Pulmonary artery endothelial cell (primary cell): ENCODE results near the gene QSOX2. TPM values are rescaled to one million over a fixed set of nuclear protein-coding genes. Genes with fewer than 3 reads are reported as not detected.
A peak's percentile ranks its signal among the peaks of the same experiment; 100 is the strongest.

ENCODE experiments used
- DNase-seq: peaks from one replicate; pipeline ENCODE4 v3.0.0-alpha.2; 2011; ENCODE audit warnings: low read depth, low spot score
- total RNA-seq: library from RNA; depleted of rRNA; stranded (reverse); fragments of >200 nt; gene quantifications from 2 replicates; pipeline ENCODE4 v1.2.3, GENCODE V29; 2014

The QSOX2 gene
- 12.4 and 15.4 TPM in 2 replicates for total RNA-seq

GRCh38 chr9:136245219-136246150 lies at the start of gene QSOX2:
Gene QSOX2 (minus strand): TSS chr9:136245812. CDS start chr9:136245803, 9 bp downstream.
- DNase-seq = peak; percentile 24

- no peak for DNase-seq
Observed at GRCh38 chr9:136295055-136295454, 49.4 kb upstream of the QSOX2 start.

- DNase-seq = no peak
Observed at GRCh38 chr9:136294437-136294836, 48.8 kb upstream of the QSOX2 start.

- DNase-seq = no peak
Observed at GRCh38 chr9:136293476-136294077, 48.0 kb upstream of the QSOX2 start.

- DNase-seq = no peak
Observed at GRCh38 chr9:136292591-136293448, 47.2 kb upstream of the QSOX2 start.

GRCh38 chr9:136292026-136292538 lies 46.5 kb upstream of the QSOX2 start:
- DNase-seq = no peak

GRCh38 chr9:136291306-136292025 lies 45.9 kb upstream of the QSOX2 start:
- no peak for DNase-seq

GRCh38 chr9:136290508-136291000 lies 44.9 kb upstream of the QSOX2 start:
- no peak for DNase-seq

GRCh38 chr9:136289651-136290507 lies 44.3 kb upstream of the QSOX2 start:
- no peak for DNase-seq

GRCh38 chr9:136287960-136288753 lies 42.5 kb upstream of the QSOX2 start:
- no peak for DNase-seq

- DNase-seq = no peak
Observed at GRCh38 chr9:136286987-136287379, 41.4 kb upstream of the QSOX2 start.

GRCh38 chr9:136286359-136286986 lies 40.9 kb upstream of the QSOX2 start:
- DNase-seq = no peak

GRCh38 chr9:136285501-136286358 lies 40.1 kb upstream of the QSOX2 start:
- no peak for DNase-seq

GRCh38 chr9:136284951-136285350 lies 39.3 kb upstream of the QSOX2 start:
- DNase-seq = no peak

- no peak for DNase-seq
Observed at GRCh38 chr9:136284311-136284710, 38.7 kb upstream of the QSOX2 start.

- DNase-seq = peak; percentile 19
Observed at GRCh38 chr9:136283291-136284235, 38.0 kb upstream of the QSOX2 start.
